Natural killer cell (primary cell): ENCODE results near the gene PLEKHA1. TPM values are rescaled to one million over a fixed set of nuclear protein-coding genes. Genes with fewer than 3 reads are reported as not detected.

Experiments used
- ATAC-seq, 3 donors: fragments of 150-1000 bp in 2 of 3; fragments of 200-7000 bp in 1 of 3; cut with Tn5 transposase; 1 replicate in 1 of 3; 2 replicates in 2 of 3; pipeline ENCODE4 v1.10.0; 2021; ENCODE audit warnings: mild to moderate bottlenecking in 2 of 3, moderate library complexity in 2 of 3
- DNase-seq, 2 donors: peaks; one replicate each; pipeline versions ENCODE4 v3.0.0 to v3.0.0-alpha.2; 2013 to 2021; ENCODE audit warnings: mixed read lengths in 1 of 2
- H3K27ac ChIP-seq: one replicate; pipeline ENCODE4 v1.5.1; 2013; ENCODE audit warnings: mild to moderate bottlenecking, low read length
- H3K27me3 ChIP-seq: one replicate; pipeline ENCODE4 v1.6.1; 2013; ENCODE audit warnings: low read length; ENCODE audit not compliant: control insufficient read depth, insufficient read depth
- H3K36me3 ChIP-seq: one replicate; pipeline ENCODE4 v1.6.1; 2013; ENCODE audit warnings: low read length; ENCODE audit not compliant: control insufficient read depth, insufficient read depth
- H3K4me1 ChIP-seq: one replicate; pipeline ENCODE4 v1.6.1; 2013; ENCODE audit warnings: low read length; ENCODE audit not compliant: control insufficient read depth, insufficient read depth
- H3K4me3 ChIP-seq: one replicate; pipeline ENCODE4 v1.5.1; 2013; ENCODE audit warnings: low read length
- H3K9me3 ChIP-seq: one replicate; pipeline ENCODE4 v1.6.1; 2013; ENCODE audit warnings: low read length; ENCODE audit not compliant: control insufficient read depth, insufficient read depth
- H3K27ac Mint-ChIP-seq, 2 donors: one replicate each; pipeline ENCODE4 v1.8.0; 2022; ENCODE audit warnings: mild to moderate bottlenecking in 2 of 2, mixed read lengths in 2 of 2, moderate library complexity in 1 of 2
- H3K27me3 Mint-ChIP-seq, 2 donors: one replicate each; pipeline ENCODE4 v1.8.0; 2022; ENCODE audit warnings: low read depth in 2 of 2, mixed read lengths in 2 of 2
- H3K36me3 Mint-ChIP-seq: one replicate; pipeline ENCODE4 v1.8.0; 2022; ENCODE audit warnings: mixed read lengths
- H3K4me1 Mint-ChIP-seq, 2 donors: one replicate each; pipeline ENCODE4 v1.8.0; 2022; ENCODE audit warnings: mixed read lengths in 2 of 2
- H3K4me3 Mint-ChIP-seq: one replicate; pipeline ENCODE4 v1.8.0; 2022; ENCODE audit warnings: mild to moderate bottlenecking, moderate library complexity, mixed read lengths
- H3K9me3 Mint-ChIP-seq, 2 donors: one replicate each; pipeline ENCODE4 v1.8.0; 2022; ENCODE audit warnings: mixed read lengths in 2 of 2
- whole genome bisulfite sequencing: methylation state at CpG from one replicate; pipeline ENCODE4 v1.1.7; 2013; ENCODE audit warnings: missing lambda C conversion rate; ENCODE audit not compliant: insufficient coverage; 5-methylcytosine and 5-hydroxymethylcytosine counted together
- intact Hi-C: fragments of 100-400 bp; cut with micrococcal nuclease; formaldehyde crosslinking; loops from one replicate; pipeline ENCODE4 v1.14.2; 2022
- total RNA-seq, 4 donors: library from RNA; stranded (reverse); fragments of 120-200 nt in 1 of 4; gene quantifications; one replicate each; pipeline versions ENCODE4 v1.2.3 to v1.2.4, GENCODE V29; 2013 to 2022
- TF ChIP-seq, protein P1 (sequence below): fragments of 200-600 bp; IDR thresholded peaks from one replicate; pipeline ENCODE4 v1.8.0; 2022; ENCODE audit warnings: antibody characterized with exemption

Gene PLEKHA1
- 10 to 100 TPM; 45.9 to 64.6 (median 56.1) TPM for total RNA-seq
- total RNA-seq (2013) = 73.1 TPM

DNA sequence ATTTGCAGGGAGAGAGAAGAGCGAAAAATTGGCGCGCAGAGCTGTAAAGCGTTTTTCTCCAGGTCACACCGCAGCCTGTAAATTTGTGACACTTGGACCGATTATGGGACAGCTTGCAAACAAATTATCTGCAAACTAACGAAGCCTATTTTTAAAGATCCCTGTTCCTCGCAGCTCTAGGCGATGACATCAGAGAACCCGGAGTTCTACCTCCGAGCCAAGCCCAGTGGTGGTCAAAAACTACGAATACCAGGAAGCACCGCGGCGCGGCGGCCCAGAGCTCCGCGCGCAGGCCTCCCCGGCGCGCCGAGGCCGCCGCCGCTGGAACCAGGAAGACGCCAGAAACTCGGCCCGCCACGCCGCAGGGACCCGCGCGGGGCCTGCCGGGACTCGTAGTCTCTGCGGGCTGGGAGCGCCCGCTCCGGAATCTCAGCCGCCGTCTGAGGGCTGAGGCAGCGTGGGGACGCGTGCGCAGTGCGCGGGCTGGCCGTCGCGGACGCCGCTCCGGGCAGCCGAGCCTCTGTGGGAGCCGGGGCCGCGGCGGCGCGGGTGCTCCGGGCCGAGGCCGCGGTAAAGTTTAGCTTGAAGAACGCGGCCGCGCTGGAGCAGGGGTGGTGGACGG lies at the start of gene PLEKHA1:
PLEKHA1 (plus strand) TSS at position 472 of the 622 bp plus-strand sequence. CDS start 18,493 bp downstream, outside the sequence.
- H3K9me3 Mint-ChIP-seq = no peaks in the 10 kb centered on the region
- under 1% methylated on average over 71 of the region's 71 CpGs for WGBS
- Histone ChIP-seq H3K27me3 (no peaks in the 10 kb centered on the region), H3K4me3 (peak within 1 kb of the TSS; percentile 64), H3K36me3 (no peaks in the 10 kb centered on the region), H3K27ac (peak within 1 kb of the TSS; percentile 86), H3K4me1 (peaks cover 8% of the 10 kb centered on the region), H3K9me3 (no peaks in the 10 kb centered on the region)
- peak; percentile 81 to 91 (median 82) for ATAC-seq
- TF ChIP-seq, protein P1, sequence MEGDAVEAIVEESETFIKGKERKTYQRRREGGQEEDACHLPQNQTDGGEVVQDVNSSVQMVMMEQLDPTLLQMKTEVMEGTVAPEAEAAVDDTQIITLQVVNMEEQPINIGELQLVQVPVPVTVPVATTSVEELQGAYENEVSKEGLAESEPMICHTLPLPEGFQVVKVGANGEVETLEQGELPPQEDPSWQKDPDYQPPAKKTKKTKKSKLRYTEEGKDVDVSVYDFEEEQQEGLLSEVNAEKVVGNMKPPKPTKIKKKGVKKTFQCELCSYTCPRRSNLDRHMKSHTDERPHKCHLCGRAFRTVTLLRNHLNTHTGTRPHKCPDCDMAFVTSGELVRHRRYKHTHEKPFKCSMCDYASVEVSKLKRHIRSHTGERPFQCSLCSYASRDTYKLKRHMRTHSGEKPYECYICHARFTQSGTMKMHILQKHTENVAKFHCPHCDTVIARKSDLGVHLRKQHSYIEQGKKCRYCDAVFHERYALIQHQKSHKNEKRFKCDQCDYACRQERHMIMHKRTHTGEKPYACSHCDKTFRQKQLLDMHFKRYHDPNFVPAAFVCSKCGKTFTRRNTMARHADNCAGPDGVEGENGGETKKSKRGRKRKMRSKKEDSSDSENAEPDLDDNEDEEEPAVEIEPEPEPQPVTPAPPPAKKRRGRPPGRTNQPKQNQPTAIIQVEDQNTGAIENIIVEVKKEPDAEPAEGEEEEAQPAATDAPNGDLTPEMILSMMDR = no peak
- peak within 1 kb of the TSS; percentile 98 to 99 for H3K27ac Mint-ChIP-seq
- peak; percentile 90 to 95 for DNase-seq
- intact Hi-C loops = no loop called here
- H3K4me1 Mint-ChIP-seq = peaks cover 33 to 38% of the 10 kb centered on the region in 2 donors
- H3K36me3 Mint-ChIP-seq = no peaks in the 10 kb centered on the region
- H3K27me3 Mint-ChIP-seq = peaks cover 8 to 10% of the 10 kb centered on the region in 2 donors
- peak within 1 kb of the TSS; percentile 97 for H3K4me3 Mint-ChIP-seq

DNA sequence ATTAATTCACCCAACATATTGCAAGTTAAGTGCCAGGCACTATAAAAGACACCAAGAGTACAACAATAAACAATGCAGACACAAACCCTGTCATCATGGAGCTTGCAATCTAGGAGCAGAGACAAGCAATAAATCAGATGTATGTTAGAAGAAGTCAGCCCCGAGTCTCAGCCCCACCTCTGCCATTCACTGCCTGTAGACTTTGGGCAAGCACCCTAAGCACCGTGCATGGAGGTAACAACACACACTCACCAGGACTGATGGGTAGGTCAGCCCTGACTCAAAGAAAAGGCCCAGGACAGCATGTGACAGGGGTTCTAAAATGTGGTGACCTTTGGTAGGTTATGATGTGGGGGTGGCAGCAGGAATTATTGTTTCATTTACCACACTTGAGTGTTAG lies 49.3 kb upstream of the PLEKHA1 start:
- H3K27me3 ChIP-seq = no peaks in the 10 kb centered on the region
- Mint-ChIP-seq H3K4me3 (no peak overlapping the region), H3K27ac (no peak overlapping the region), H3K27me3 (peaks cover 29 to 60% of the 10 kb centered on the region in 2 donors), H3K4me1 (no peaks in the 10 kb centered on the region), H3K36me3 (no peaks in the 10 kb centered on the region), H3K9me3 (no peaks in the 10 kb centered on the region)
- intact Hi-C loops = no loop called here
- no peaks in the 10 kb centered on the region for H3K9me3 ChIP-seq
- WGBS = 85% methylated on average over 2 of the region's 2 CpGs
- H3K27ac ChIP-seq = no peak overlapping the region
- no peaks in the 10 kb centered on the region for H3K4me1 ChIP-seq
- H3K36me3 ChIP-seq = no peaks in the 10 kb centered on the region
- H3K4me3 ChIP-seq = no peak overlapping the region
- DNase-seq (no peak), ATAC-seq (no peak)
- TF ChIP-seq, protein P1 = no peak

DNA sequence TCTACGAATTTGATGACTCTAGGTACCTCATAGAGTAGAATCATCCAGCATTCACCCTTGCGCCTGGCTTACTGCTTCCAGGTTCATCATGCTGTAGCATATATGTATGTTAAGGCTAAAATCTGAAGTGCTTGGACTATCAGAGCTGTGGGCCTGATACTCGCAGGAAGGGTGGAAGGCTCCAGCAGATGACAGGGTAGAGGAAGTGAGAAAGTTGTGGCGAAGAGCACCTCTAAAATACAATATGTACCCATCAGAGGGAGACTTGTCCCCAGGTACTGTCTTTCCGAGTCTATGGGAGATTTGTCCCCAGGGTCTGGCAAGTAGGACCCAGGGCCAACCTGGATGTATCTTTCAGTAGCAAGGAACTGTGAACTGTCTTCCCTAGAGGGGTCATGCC lies 48.1 kb upstream of the PLEKHA1 start:
- DNase-seq (no peak), ATAC-seq (no peak)
- no peaks in the 10 kb centered on the region for H3K9me3 Mint-ChIP-seq
- Histone ChIP-seq H3K4me3 (no peak overlapping the region), H3K9me3 (no peaks in the 10 kb centered on the region), H3K4me1 (no peaks in the 10 kb centered on the region), H3K27ac (no peak overlapping the region), H3K27me3 (peaks cover 2% of the 10 kb centered on the region), H3K36me3 (no peaks in the 10 kb centered on the region)
- H3K27me3 Mint-ChIP-seq = peaks cover 27 to 57% of the 10 kb centered on the region in 2 donors
- no peak overlapping the region for H3K27ac Mint-ChIP-seq
- no peaks in the 10 kb centered on the region for H3K4me1 Mint-ChIP-seq
- TF ChIP-seq, protein P1 = no peak
- H3K36me3 Mint-ChIP-seq = no peaks in the 10 kb centered on the region
- intact Hi-C loops = no loop called here
- 81% methylated on average over 4 of the region's 5 CpGs for WGBS
- H3K4me3 Mint-ChIP-seq = no peak overlapping the region

DNA sequence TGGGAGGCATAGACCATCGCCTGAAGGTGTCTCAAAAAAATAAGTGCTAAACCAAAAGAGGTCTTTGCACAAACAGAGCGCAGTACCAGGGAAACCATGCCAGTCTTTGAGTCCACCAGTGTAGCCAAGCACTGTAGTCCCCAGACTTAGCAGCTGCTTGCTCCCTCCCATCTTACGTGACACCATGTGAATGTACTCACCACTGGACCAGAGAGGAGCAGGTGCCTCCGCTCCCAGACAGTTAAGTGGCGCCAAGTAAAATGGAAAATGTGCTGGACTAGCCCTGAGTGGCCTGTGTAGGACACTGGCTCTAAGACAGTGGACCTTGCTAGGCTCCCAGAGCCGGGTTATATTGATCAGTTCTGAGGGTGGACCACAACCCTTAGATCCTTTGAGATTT lies 47.7 kb upstream of the PLEKHA1 start:
- Histone ChIP-seq H3K4me3 (no peak overlapping the region), H3K27ac (no peak overlapping the region), H3K4me1 (no peaks in the 10 kb centered on the region), H3K36me3 (no peaks in the 10 kb centered on the region), H3K9me3 (no peaks in the 10 kb centered on the region), H3K27me3 (peaks cover 2% of the 10 kb centered on the region)
- Mint-ChIP-seq H3K4me3 (no peak overlapping the region), H3K4me1 (no peaks in the 10 kb centered on the region), H3K9me3 (no peaks in the 10 kb centered on the region), H3K27ac (no peak overlapping the region), H3K36me3 (no peaks in the 10 kb centered on the region), H3K27me3 (peaks cover 26 to 57% of the 10 kb centered on the region in 2 donors)
- intact Hi-C loops = no loop called here
- ATAC-seq = no peak
- no peak for DNase-seq
- TF ChIP-seq, protein P1 = no peak
- 82% methylated on average over 6 of the region's 6 CpGs for WGBS
